Stimulated activated naive CD8-positive, alpha-beta T cell treated with anti-CD3 and anti-CD28 coated beads, Interleukin-15, Interleukin-2, amounts not matched to agents 100 U/mL and 50 U/mL, for 24 hours (primary cell): Measurements from ENCODE around the gene NABP2.

Experiments
- ATAC-seq: fragments of 150-1000 bp; cut with Tn5 transposase; one replicate; pipeline ENCODE4 v1.10.0; 2021
- DNase-seq: peaks from one replicate; pipeline ENCODE4 v3.0.0; 2021

The NABP2 gene

DNA sequence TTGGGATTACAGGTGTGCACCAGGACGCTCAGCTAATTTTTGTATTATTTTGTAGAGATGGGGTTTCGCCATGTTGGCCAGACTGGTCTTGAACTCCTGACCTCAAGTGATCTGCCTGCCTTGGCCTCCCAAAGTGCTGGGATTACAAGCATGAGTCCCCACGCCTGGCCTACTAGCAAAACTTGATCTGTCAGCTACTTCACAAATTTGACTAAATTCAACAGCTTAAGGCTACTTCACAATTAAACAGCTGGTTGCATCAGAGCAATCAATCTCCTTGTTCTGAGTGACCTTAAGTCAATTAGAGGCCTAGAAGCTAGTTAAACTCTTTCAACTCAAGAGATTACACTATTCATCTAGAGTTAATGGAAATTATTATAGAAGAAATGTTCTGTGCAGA is 54.8 kb downstream of the NABP2 start:
- DNase-seq (no peak), ATAC-seq (no peak)
